Lower leg skin (tissue), 4 donors: ENCODE measurements around the gene ADISSP. TPM values are rescaled to one million over a fixed set of nuclear protein-coding genes. Genes with fewer than 3 reads are reported as not detected.

ENCODE experiments used
- DNase-seq, 2 donors: peaks; one replicate each; pipeline ENCODE4 v3.0.0-alpha.2; 2019; ENCODE audit warnings: low spot score in 2 of 2
- H3K4me3 ChIP-seq: fragments of 200-600 bp; sonication (generic); 2 replicates; pipeline ENCODE4 v1.5.1; 2017; ENCODE audit warnings: mild to moderate bottlenecking, low read depth; ENCODE audit not compliant: poor library complexity, severe bottlenecking
- POLR2A ChIP-seq, 2 donors: fragments of 450-650 bp; IDR thresholded peaks; one replicate each; pipeline ENCODE4 v1.6.1; 2016 to 2017; ENCODE audit warnings: antibody characterized with exemption in 2 of 2, mild to moderate bottlenecking in 1 of 2, moderate library complexity in 1 of 2
- WGBS, 2 donors: methylation state at CpG; one replicate each; pipeline ENCODE4 v1.1.5; 2018; 5-methylcytosine and 5-hydroxymethylcytosine counted together
- intact Hi-C: fragments of 100-400 bp; cut with DNase I; formaldehyde crosslinking; loops from one replicate; pipeline ENCODE4 v1.15.0; 2023; ENCODE audit warnings: low total_unique reads
- total RNA-seq, 4 donors: library from RNA; depleted of rRNA; stranded (reverse); fragments of >200 nt; gene quantifications; one replicate each; pipeline ENCODE4 v1.1.0, GENCODE V29; 2016
- TF ChIP-seq, protein P1 (sequence below), 3 donors: fragments of 450-650 bp; IDR thresholded peaks; one replicate each; pipeline ENCODE4 v1.5.1; 2016; ENCODE audit warnings: antibody characterized with exemption in 3 of 3, mild to moderate bottlenecking in 3 of 3, moderate library complexity in 2 of 3

ADISSP gene
- total RNA-seq, 4 donors from 2014 or later, result 9.7 to 21.8 (median 15.5) TPM

- H3K4me3 ChIP-seq, result peak overlapping the region; percentile 69
- no peak for TF ChIP-seq POLR2A (IDR thresholded peaks at IDR 0.05)
- TF ChIP-seq, protein P1, sequence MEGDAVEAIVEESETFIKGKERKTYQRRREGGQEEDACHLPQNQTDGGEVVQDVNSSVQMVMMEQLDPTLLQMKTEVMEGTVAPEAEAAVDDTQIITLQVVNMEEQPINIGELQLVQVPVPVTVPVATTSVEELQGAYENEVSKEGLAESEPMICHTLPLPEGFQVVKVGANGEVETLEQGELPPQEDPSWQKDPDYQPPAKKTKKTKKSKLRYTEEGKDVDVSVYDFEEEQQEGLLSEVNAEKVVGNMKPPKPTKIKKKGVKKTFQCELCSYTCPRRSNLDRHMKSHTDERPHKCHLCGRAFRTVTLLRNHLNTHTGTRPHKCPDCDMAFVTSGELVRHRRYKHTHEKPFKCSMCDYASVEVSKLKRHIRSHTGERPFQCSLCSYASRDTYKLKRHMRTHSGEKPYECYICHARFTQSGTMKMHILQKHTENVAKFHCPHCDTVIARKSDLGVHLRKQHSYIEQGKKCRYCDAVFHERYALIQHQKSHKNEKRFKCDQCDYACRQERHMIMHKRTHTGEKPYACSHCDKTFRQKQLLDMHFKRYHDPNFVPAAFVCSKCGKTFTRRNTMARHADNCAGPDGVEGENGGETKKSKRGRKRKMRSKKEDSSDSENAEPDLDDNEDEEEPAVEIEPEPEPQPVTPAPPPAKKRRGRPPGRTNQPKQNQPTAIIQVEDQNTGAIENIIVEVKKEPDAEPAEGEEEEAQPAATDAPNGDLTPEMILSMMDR (IDR thresholded peaks at IDR 0.05), result no peak
- intact Hi-C loops, result no loop called here
- peak; percentile 64 to 95 for DNase-seq
- 1 to 4% methylated on average over 19 to 33 of the region's 51 CpGs for WGBS, 2 donors
Observed at GRCh38 chr20:3768342-3769130, 983 bp upstream of the ADISSP start.

GRCh38 chr20:3767110-3767426, 485 bp downstream of the ADISSP start:
- intact Hi-C loops, result no loop called here
- peak in 1 of 2 donors; percentile 90 for DNase-seq
- 0 to 2% methylated on average over 17 to 20 of the region's 21 CpGs for WGBS, 2 donors

GRCh38 chr20:3766422-3767109, 987 bp downstream of the ADISSP start:
- TF ChIP-seq, protein P1 (IDR thresholded peaks at IDR 0.05), result no peak
- TF ChIP-seq POLR2A (IDR thresholded peaks at IDR 0.05), result no peak
- H3K4me3 ChIP-seq, result peak overlapping the region; percentile 70
- DNase-seq, result no peak
- intact Hi-C loops, result no loop called here
- 16 to 25% methylated on average over 9 of the region's 9 CpGs for WGBS, 2 donors

More at GRCh38 chr20:3767110-3767426, 485 bp downstream of the ADISSP start:
- TF ChIP-seq, protein P1 (IDR thresholded peaks at IDR 0.05), result no peak
- TF ChIP-seq POLR2A (IDR thresholded peaks at IDR 0.05), result no peak
- peak overlapping the region; percentile 70 for H3K4me3 ChIP-seq

- TF ChIP-seq, protein P1 (IDR thresholded peaks at IDR 0.05), result no peak
- TF ChIP-seq POLR2A (IDR thresholded peaks at IDR 0.05), result no peak
- intact Hi-C loops, result no loop called here
- H3K4me3 ChIP-seq, result no peak overlapping the region
- 73 to 86% methylated on average over 3 of the region's 3 CpGs for WGBS, 2 donors
- no peak for DNase-seq
Observed at GRCh38 chr20:3765171-3765882, 2.2 kb downstream of the ADISSP start.

GRCh38 chr20:3764659-3765058, 2.9 kb downstream of the ADISSP start:
- 87 to 100% methylated on average over 3 of the region's 3 CpGs for WGBS, 2 donors
- TF ChIP-seq, protein P1 (IDR thresholded peaks at IDR 0.05), result no peak
- TF ChIP-seq POLR2A (IDR thresholded peaks at IDR 0.05), result no peak
- no peak for DNase-seq
- H3K4me3 ChIP-seq, result no peak overlapping the region
- intact Hi-C loops, result no loop called here
